ENCODE measurements around the gene COL20A1.

- TF ChIP-seq POLR2A (IDR thresholded peaks at IDR 0.05): no peak
- no peak for TF ChIP-seq CTCF (IDR thresholded peaks at IDR 0.05)
Observed at GRCh38 chr20:63334356-63334755, 41.4 kb downstream of the COL20A1 start.

Data from tibial nerve (tissue), 3 donors.